Erythroblast (primary cell): ENCODE measurements around the gene SPON1.

Source experiments
- GATA1 ChIP-seq: IDR thresholded peaks from 2 replicates; pipeline ENCODE4 v1.6.1; 2011; ENCODE audit warnings: low read depth, mild to moderate bottlenecking, control low read depth, low read length, moderate library complexity
- POLR2A ChIP-seq: IDR thresholded peaks from 2 replicates; pipeline ENCODE4 v1.6.1; 2011; ENCODE audit warnings: mild to moderate bottlenecking, low read length

GRCh38 chr11:13923182-13923581, 39.3 kb upstream of the SPON1 start:
- TF ChIP-seq POLR2A (no peak), GATA1 (no peak)
